HepG2 (cell line): ENCODE results near the gene TCF25. TPM values are rescaled to one million over a fixed set of nuclear protein-coding genes. Genes with fewer than 3 reads are reported as not detected.
A peak's percentile ranks its signal among the peaks of the same experiment; 100 is the strongest.

Experiments
- ARID2 ChIP-seq: sonication (generic); formaldehyde crosslinking; IDR thresholded peaks from 2 replicates; pipeline ENCODE4 v1.8.1; 2022; ENCODE audit warnings: mild to moderate bottlenecking, missing genetic modification reagents, borderline replicate concordance
- ATF2 ChIP-seq: sonication (generic); formaldehyde crosslinking; IDR thresholded peaks from 2 replicates; pipeline ENCODE4 v1.4.0; 2020; ENCODE audit warnings: missing genetic modification reagents
- PLRG1 ChIP-seq: fragments of 450-650 bp; conservative IDR thresholded peaks from 2 replicates; pipeline ENCODE4 v1.6.1; 2016
- POLR2A ChIP-seq, 2 experiments: IDR thresholded peaks; 2 replicates each; pipeline ENCODE4 v1.6.1; 2011; ENCODE audit warnings: low read depth in 2 of 2, low read length in 2 of 2, mild to moderate bottlenecking in 1 of 2, moderate library complexity in 1 of 2; ENCODE audit not compliant: insufficient read depth in 1 of 2
- SYNCRIP ChIP-seq: fragments of 200-400 bp; formaldehyde crosslinking; IDR thresholded peaks from 2 replicates; pipeline ENCODE4 v1.6.1; 2018; ENCODE audit warnings: mild to moderate bottlenecking, low read depth, low read length; ENCODE audit not compliant: insufficient read depth
- TAF1 ChIP-seq: sonication (generic); formaldehyde crosslinking; IDR thresholded peaks from 2 replicates; pipeline ENCODE4 v1.4.0; 2020; ENCODE audit warnings: missing genetic modification reagents
- TFDP1 ChIP-seq: IDR thresholded peaks from 2 replicates; pipeline ENCODE4 v1.6.1; 2016; ENCODE audit warnings: missing compliant biosample characterization, missing genetic modification reagents, borderline replicate concordance
- ZBTB1 ChIP-seq: sonication (generic); formaldehyde crosslinking; IDR thresholded peaks from 2 replicates; pipeline ENCODE4 v1.4.0; 2020; ENCODE audit warnings: missing genetic modification reagents, borderline replicate concordance
- ZMYM3 ChIP-seq: sonication (generic); formaldehyde crosslinking; IDR thresholded peaks from 2 replicates; pipeline ENCODE4 v1.5.1; 2020; ENCODE audit warnings: mild to moderate bottlenecking, missing genetic modification reagents
- ZNF44 ChIP-seq: sonication (generic); formaldehyde crosslinking; IDR thresholded peaks from 2 replicates; pipeline ENCODE4 v1.5.1; 2020; ENCODE audit warnings: mild to moderate bottlenecking, missing genetic modification reagents
- ZNF460 ChIP-seq: sonication (generic); formaldehyde crosslinking; IDR thresholded peaks from 2 replicates; pipeline ENCODE4 v1.5.1; 2020; ENCODE audit warnings: missing genetic modification reagents, mild to moderate bottlenecking, borderline replicate concordance
- ZNF552 ChIP-seq: sonication (generic); formaldehyde crosslinking; IDR thresholded peaks from 2 replicates; pipeline ENCODE4 v1.9.0; 2022; ENCODE audit warnings: missing genetic modification reagents, mild to moderate bottlenecking, borderline replicate concordance
- ZNF609 ChIP-seq: sonication (generic); formaldehyde crosslinking; IDR thresholded peaks from 2 replicates; pipeline ENCODE4 v1.4.0; 2020; ENCODE audit warnings: mild to moderate bottlenecking, missing genetic modification reagents, borderline replicate concordance
- ZNF646 ChIP-seq: sonication (generic); formaldehyde crosslinking; IDR thresholded peaks from 2 replicates; pipeline ENCODE4 v1.9.0; 2021; ENCODE audit warnings: mild to moderate bottlenecking, missing genetic modification reagents
- ZNF678 ChIP-seq: sonication (generic); formaldehyde crosslinking; IDR thresholded peaks from 2 replicates; pipeline ENCODE4 v1.4.0; 2020; ENCODE audit warnings: mild to moderate bottlenecking, missing genetic modification reagents
- polyA plus RNA-seq, 8 experiments: library from polyadenylated mRNA; depleted of rRNA in 3 of 8; stranded (reverse) in 7 of 8; unstranded in 1 of 8; fragments of >200 nt; fragmentation: Illumina TruSeq in 4 of 8; extraction: Trizol in 4 of 8; gene quantifications; 2 replicates each; pipeline versions ENCODE4 v1.2.1 to v1.2.3, GENCODE V29; 2011 to 2016; ENCODE audit warnings: low read depth in 4 of 8, missing spikeins in 1 of 8, mixed read lengths in 1 of 8; ENCODE audit not compliant: insufficient read depth in 1 of 8
- total RNA-seq, 5 experiments: library from RNA; depleted of rRNA; stranded (reverse); fragments of >200 nt; fragmentation: Illumina TruSeq; extraction: Trizol; gene quantifications; 2 replicates each; pipeline ENCODE4 v1.2.3, GENCODE V29; 2016; ENCODE audit warnings: low read depth in 1 of 5

Gene TCF25
- total and polyA plus RNA-seq, 2 of the 13 experiments (the other 11 are each of a cell fraction or from before 2014, with no cell fraction given): 138 to 206 TPM

- TF ChIP-seq ZNF646 (CRISPR knock-in tag): no peak
- TF ChIP-seq ATF2 (CRISPR knock-in tag): no peak
- TF ChIP-seq ZNF609 (CRISPR knock-in tag): no peak
- peak; percentile 94 for TF ChIP-seq ZNF552 (CRISPR knock-in tag)
- peak; percentile 74 to 87 for TF ChIP-seq POLR2A (IDR thresholded peaks at IDR 0.05; ENCODE audit: insufficient read depth in 1 of 2, low read depth in 2 of 2, low read length in 2 of 2)
- peak; percentile 87 for TF ChIP-seq ARID2 (CRISPR knock-in tag)
- TF ChIP-seq ZNF460 (CRISPR knock-in tag): no peak
- TF ChIP-seq PLRG1: no peak
- no peak for TF ChIP-seq SYNCRIP
- peak; percentile 78; the same call in 1 of the 2 replicates for TF ChIP-seq ZNF678 (CRISPR knock-in tag)
- peak; percentile 64; the same call in 1 of the 2 replicates for TF ChIP-seq ZBTB1 (CRISPR knock-in tag)
- TF ChIP-seq ZMYM3 (CRISPR knock-in tag): no peak
- peak; percentile 87 for TF ChIP-seq TAF1 (CRISPR knock-in tag)
- peak; percentile 69; the same call in 1 of the 2 replicates for TF ChIP-seq ZNF44
- TF ChIP-seq TFDP1: peak; percentile 89
Observed at GRCh38 chr16:89873109-89873971, at the start of gene TCF25 (continued).
